IMR-90 (cell line): Measurements from ENCODE around the gene FFAR2. TPM values are rescaled to one million over a fixed set of nuclear protein-coding genes. Genes with fewer than 3 reads are reported as not detected.

Experiments used
- ATAC-seq: fragments of 200-7000 bp; cut with Tn5 transposase; 2 replicates; pipeline ENCODE4 v1.9.1; 2020; ENCODE audit warnings: low read depth, mild to moderate bottlenecking, moderate library complexity
- BruUV-seq: library from RNA; stranded (reverse); fragments of 400-500 nt; replicated peaks from 2 replicates; lab custom pipeline; 2021; lab: Mats Ljungman, UMichigan
- CTCF ChIA-PET: fragments of 300-600 bp; formaldehyde crosslinking; extraction: SDS; loops from one replicate; lab custom pipeline; 2021; ENCODE audit warnings: antibody characterized with exemption; lab: Yijun Ruan, JAX
- POLR2A ChIA-PET: fragments of 300-600 bp; sonication (Branson Sonifier 250); formaldehyde crosslinking; loops from one replicate; lab custom pipeline; 2022; ENCODE audit warnings: antibody characterized with exemption; ENCODE audit not compliant: unreplicated experiment; lab: Charles Lee
- DNase-seq: peaks from one replicate; pipeline ENCODE4 v3.0.0; 2013
- H2AFZ ChIP-seq: replicated peaks from 2 replicates; pipeline ENCODE3; 2013; ENCODE audit warnings: low read length, mild to moderate bottlenecking; ENCODE audit not compliant: poor library complexity
- H2AK5ac ChIP-seq: 2 replicates; pipeline ENCODE4 v1.6.1; 2013; ENCODE audit warnings: low read depth, low read length, inconsistent platforms
- H2AK9ac ChIP-seq: replicated peaks from 2 replicates; pipeline ENCODE3; 2013; ENCODE audit warnings: mild to moderate bottlenecking, low read depth, low read length, moderate library complexity; ENCODE audit not compliant: poor library complexity
- H2BK120ac ChIP-seq: 2 replicates; pipeline ENCODE4 v1.6.1; 2013; ENCODE audit warnings: low read depth, low read length, inconsistent platforms
- H2BK15ac ChIP-seq: 3 replicates; pipeline ENCODE4 v1.6.1; 2013; ENCODE audit warnings: low read depth, low read length, inconsistent platforms
- H2BK20ac ChIP-seq: 2 replicates; pipeline ENCODE4 v1.6.1; 2013; ENCODE audit warnings: low read depth, mild to moderate bottlenecking, inconsistent platforms, low read length, moderate library complexity
- H2BK5ac ChIP-seq: 2 replicates; pipeline ENCODE4 v1.6.1; 2013; ENCODE audit warnings: mild to moderate bottlenecking, low read depth, low read length, inconsistent platforms; ENCODE audit not compliant: poor library complexity, severe bottlenecking
- H3K14ac ChIP-seq: replicated peaks from 2 replicates; pipeline ENCODE4 v1.6.1; 2013; ENCODE audit warnings: low read depth, low read length, inconsistent platforms
- H3K18ac ChIP-seq: 2 replicates; pipeline ENCODE4 v1.6.1; 2013; ENCODE audit warnings: low read depth, low read length, control low read depth
- H3K23ac ChIP-seq: 2 replicates; pipeline ENCODE4 v1.6.1; 2013; ENCODE audit warnings: low read depth, low read length, inconsistent platforms
- H3K27ac ChIP-seq: 2 replicates; pipeline ENCODE4 v1.5.1; 2013; ENCODE audit warnings: mild to moderate bottlenecking, control low read depth, low read length; ENCODE audit not compliant: insufficient read depth
- H3K27me3 ChIP-seq: 2 replicates; pipeline ENCODE4 v1.6.1; 2013; ENCODE audit warnings: low read length; ENCODE audit not compliant: control insufficient read depth, insufficient read depth
- H3K36me3 ChIP-seq: 2 replicates; pipeline ENCODE4 v1.6.1; 2013; ENCODE audit warnings: low read length, mixed read lengths; ENCODE audit not compliant: control insufficient read depth, insufficient read depth
- H3K4ac ChIP-seq: 2 replicates; pipeline ENCODE4 v1.6.1; 2013; ENCODE audit warnings: low read depth, low read length, inconsistent platforms
- H3K4me1 ChIP-seq: 2 replicates; pipeline ENCODE4 v1.6.1; 2013; ENCODE audit warnings: low read length, mixed read lengths; ENCODE audit not compliant: control insufficient read depth, insufficient read depth
- H3K4me2 ChIP-seq: 2 replicates; pipeline ENCODE4 v1.6.1; 2013; ENCODE audit warnings: low read depth, mild to moderate bottlenecking, control low read depth, low read length, moderate library complexity
- H3K4me3 ChIP-seq: 2 replicates; pipeline ENCODE4 v1.5.1; 2013; ENCODE audit warnings: low read depth, mild to moderate bottlenecking, control low read depth, low read length, moderate library complexity; ENCODE audit not compliant: insufficient read depth
- H3K56ac ChIP-seq: 2 replicates; pipeline ENCODE4 v1.6.1; 2013; ENCODE audit warnings: low read length, inconsistent platforms; ENCODE audit not compliant: insufficient read depth; ENCODE audit errors: extremely low read depth
- H3K79me1 ChIP-seq, 2 experiments: 2 replicates each; pipeline ENCODE4 v1.6.1; 2013; ENCODE audit warnings: low read length in 2 of 2, inconsistent platforms in 1 of 2, low read depth in 1 of 2
- H3K9ac ChIP-seq: 2 replicates; pipeline ENCODE4 v1.6.1; 2013; ENCODE audit warnings: low read depth, low read length, control low read depth
- H3K9me1 ChIP-seq: 2 replicates; pipeline ENCODE4 v1.6.1; 2013; ENCODE audit warnings: low read length, inconsistent platforms; ENCODE audit not compliant: insufficient read depth
- H3K9me3 ChIP-seq: 2 replicates; pipeline ENCODE4 v1.6.1; 2013; ENCODE audit warnings: low read length; ENCODE audit not compliant: control insufficient read depth, insufficient read depth
- H4K20me1 ChIP-seq: 2 replicates; pipeline ENCODE4 v1.6.1; 2013; ENCODE audit warnings: low read length, inconsistent platforms; ENCODE audit not compliant: insufficient read depth
- H4K5ac ChIP-seq: 2 replicates; pipeline ENCODE4 v1.6.1; 2013; ENCODE audit warnings: mild to moderate bottlenecking, low read depth, low read length, control low read depth
- H4K8ac ChIP-seq, 2 experiments: 2 replicates each; pipeline ENCODE4 v1.6.1; 2013; ENCODE audit warnings: low read depth in 2 of 2, low read length in 2 of 2, control low read depth in 1 of 2, inconsistent platforms in 1 of 2
- H4K91ac ChIP-seq: 2 replicates; pipeline ENCODE4 v1.6.1; 2013; ENCODE audit warnings: low read depth, low read length, inconsistent platforms; ENCODE audit not compliant: insufficient read depth
- CTCF ChIP-seq: conservative IDR thresholded peaks from 2 replicates; pipeline ENCODE4 v1.5.1; 2012; ENCODE audit warnings: mild to moderate bottlenecking, low read depth, low read length, improper control_type of control experiment
- MAFK ChIP-seq: IDR thresholded peaks from 2 replicates; pipeline ENCODE4 v1.6.1; 2012; ENCODE audit warnings: low read depth, low read length, improper control_type of control experiment
- RCOR1 ChIP-seq: IDR thresholded peaks from 2 replicates; pipeline ENCODE4 v1.6.1; 2012; ENCODE audit warnings: mild to moderate bottlenecking, low read length, improper control_type of control experiment; ENCODE audit not compliant: insufficient replicate concordance
- WGBS, 2 experiments: methylation state at CpG; one replicate each; pipeline versions ENCODE4 v1.1.5 to v1.1.7; 2013; ENCODE audit warnings: missing lambda C conversion rate in 2 of 2; ENCODE audit not compliant: insufficient read length in 1 of 2; ENCODE audit errors: extremely low coverage in 2 of 2; 5-methylcytosine and 5-hydroxymethylcytosine counted together
- dilution Hi-C: fragments of 300-500 bp; cut with HindIII; formaldehyde crosslinking; loops from one replicate; pipeline ENCODE4 v1.14.3; 2018; ENCODE audit warnings: low sequenced_read_pairs; ENCODE audit not compliant: unreplicated experiment
- in situ Hi-C: fragments of 300-500 bp; cut with MboI; formaldehyde crosslinking; loops from 3 replicates; pipeline ENCODE4 v1.14.3; 2019; ENCODE audit warnings: low sequenced_read_pairs, inconsistent platforms, mixed read lengths
- intact Hi-C: fragments of 100-400 bp; cut with micrococcal nuclease; formaldehyde crosslinking; loops from 2 replicates; pipeline ENCODE4 v1.10.0; 2022
- polyA plus RNA-seq, 3 experiments: library from polyadenylated mRNA; depleted of rRNA; stranded (reverse); fragments of >200 nt; gene quantifications; 2 replicates each; pipeline ENCODE4 v1.2.3, GENCODE V29; 2012; ENCODE audit warnings: low replicate concordance in 1 of 3
- total RNA-seq: library from RNA; depleted of rRNA; stranded (reverse); fragments of >200 nt; gene quantifications from 2 replicates; pipeline ENCODE4 v1.2.3, GENCODE V29; 2012

The FFAR2 gene
- total and polyA plus RNA-seq, 2 of the 4 experiments (the other 2 are of a cell fraction): not detected

GRCh38 chr19:35488677-35489076, 40.6 kb downstream of the FFAR2 start:
- Histone ChIP-seq H2AFZ (no peak overlapping the region), H3K23ac (no peak overlapping the region), H3K9ac (no peak overlapping the region), H2AK9ac (no peak overlapping the region), H3K9me1 (no peaks in the 10 kb centered on the region), H3K56ac (no peak overlapping the region), H4K8ac (no peak overlapping the region), H2BK120ac (no peak overlapping the region), H2AK5ac (no peak overlapping the region), H4K91ac (no peak overlapping the region), H2BK5ac (no peak overlapping the region), H3K9me3 (no peaks in the 10 kb centered on the region), H2BK15ac (no peak overlapping the region), H3K27me3 (peaks cover 36% of the 10 kb centered on the region), H3K36me3 (no peaks in the 10 kb centered on the region), H3K4me3 (no peak overlapping the region), H3K18ac (no peak overlapping the region), H3K4me1 (no peaks in the 10 kb centered on the region), H3K14ac (no peak overlapping the region), H4K5ac (no peak overlapping the region), H2BK20ac (no peak overlapping the region), H3K4me2 (no peak overlapping the region), H4K20me1 (no peaks in the 10 kb centered on the region), H3K79me1 (no peaks in the 10 kb centered on the region), H3K27ac (no peak overlapping the region), H3K4ac (no peak overlapping the region)
- no TSS peak for BruUV-seq
- ATAC-seq (no peak), DNase-seq (no peak)
- CTCF ChIA-PET: no interaction called here
- WGBS, 2 experiments: 48% methylated on average over 5 of the region's 16 CpGs; no CpG with 5 or more reads in 1 of the 2 experiments
- POLR2A ChIA-PET: no interaction called here
- intact Hi-C loops (no loop called here), dilution Hi-C loops (no loop called here), in situ Hi-C loops (no loop called here)
- TF ChIP-seq RCOR1 (no peak), CTCF (no peak), MAFK (no peak)
